ENCODE data around the gene SKP2.

GRCh38 chr5:36205329-36205728, 53.4 kb downstream of the SKP2 start:
- TF ChIP-seq CTCF (IDR thresholded peaks at IDR 0.05) (no peak), POLR2A (IDR thresholded peaks at IDR 0.05) (no peak)

All from adrenal gland (tissue), 5 donors.